ENCODE results near the gene CHPF2.

GRCh38 chr7:151269511-151269910 is 37.2 kb downstream of the CHPF2 start:
- TF ChIP-seq CTCF (IDR thresholded peaks at IDR 0.05 in 8 of 11, conservative IDR thresholded peaks at IDR 0.05 in 3 of 11) (no peak), POLR2AphosphoS5 (IDR thresholded peaks at IDR 0.05) (no peak)

Measured in spleen (tissue), 7 donors.